IMR-90 (cell line): Measurements from ENCODE around the gene PABPC1L. TPM values are rescaled to one million over a fixed set of nuclear protein-coding genes. Genes with fewer than 3 reads are reported as not detected.

Experiments
- ATAC-seq: fragments of 200-7000 bp; cut with Tn5 transposase; 2 replicates; pipeline ENCODE4 v1.9.1; 2020; ENCODE audit warnings: low read depth, mild to moderate bottlenecking, moderate library complexity
- BruUV-seq: library from RNA; stranded (reverse); fragments of 400-500 nt; replicated peaks from 2 replicates; lab custom pipeline; 2021; lab: Mats Ljungman, UMichigan
- CTCF ChIA-PET: fragments of 300-600 bp; formaldehyde crosslinking; extraction: SDS; loops from one replicate; lab custom pipeline; 2021; ENCODE audit warnings: antibody characterized with exemption; lab: Yijun Ruan, JAX
- POLR2A ChIA-PET: fragments of 300-600 bp; sonication (Branson Sonifier 250); formaldehyde crosslinking; loops from one replicate; lab custom pipeline; 2022; ENCODE audit warnings: antibody characterized with exemption; ENCODE audit not compliant: unreplicated experiment; lab: Charles Lee
- DNase-seq: peaks from one replicate; pipeline ENCODE4 v3.0.0; 2013
- H2AFZ ChIP-seq: replicated peaks from 2 replicates; pipeline ENCODE3; 2013; ENCODE audit warnings: low read length, mild to moderate bottlenecking; ENCODE audit not compliant: poor library complexity
- H2AK5ac ChIP-seq: 2 replicates; pipeline ENCODE4 v1.6.1; 2013; ENCODE audit warnings: low read depth, low read length, inconsistent platforms
- H2AK9ac ChIP-seq: replicated peaks from 2 replicates; pipeline ENCODE3; 2013; ENCODE audit warnings: mild to moderate bottlenecking, low read depth, low read length, moderate library complexity; ENCODE audit not compliant: poor library complexity
- H2BK120ac ChIP-seq: 2 replicates; pipeline ENCODE4 v1.6.1; 2013; ENCODE audit warnings: low read depth, low read length, inconsistent platforms
- H2BK15ac ChIP-seq: 3 replicates; pipeline ENCODE4 v1.6.1; 2013; ENCODE audit warnings: low read depth, low read length, inconsistent platforms
- H2BK20ac ChIP-seq: 2 replicates; pipeline ENCODE4 v1.6.1; 2013; ENCODE audit warnings: low read depth, mild to moderate bottlenecking, inconsistent platforms, low read length, moderate library complexity
- H2BK5ac ChIP-seq: 2 replicates; pipeline ENCODE4 v1.6.1; 2013; ENCODE audit warnings: mild to moderate bottlenecking, low read depth, low read length, inconsistent platforms; ENCODE audit not compliant: poor library complexity, severe bottlenecking
- H3K14ac ChIP-seq: replicated peaks from 2 replicates; pipeline ENCODE4 v1.6.1; 2013; ENCODE audit warnings: low read depth, low read length, inconsistent platforms
- H3K18ac ChIP-seq: 2 replicates; pipeline ENCODE4 v1.6.1; 2013; ENCODE audit warnings: low read depth, low read length, control low read depth
- H3K23ac ChIP-seq: 2 replicates; pipeline ENCODE4 v1.6.1; 2013; ENCODE audit warnings: low read depth, low read length, inconsistent platforms
- H3K27ac ChIP-seq: 2 replicates; pipeline ENCODE4 v1.5.1; 2013; ENCODE audit warnings: mild to moderate bottlenecking, control low read depth, low read length; ENCODE audit not compliant: insufficient read depth
- H3K27me3 ChIP-seq: 2 replicates; pipeline ENCODE4 v1.6.1; 2013; ENCODE audit warnings: low read length; ENCODE audit not compliant: control insufficient read depth, insufficient read depth
- H3K36me3 ChIP-seq: 2 replicates; pipeline ENCODE4 v1.6.1; 2013; ENCODE audit warnings: low read length, mixed read lengths; ENCODE audit not compliant: control insufficient read depth, insufficient read depth
- H3K4ac ChIP-seq: 2 replicates; pipeline ENCODE4 v1.6.1; 2013; ENCODE audit warnings: low read depth, low read length, inconsistent platforms
- H3K4me1 ChIP-seq: 2 replicates; pipeline ENCODE4 v1.6.1; 2013; ENCODE audit warnings: low read length, mixed read lengths; ENCODE audit not compliant: control insufficient read depth, insufficient read depth
- H3K4me2 ChIP-seq: 2 replicates; pipeline ENCODE4 v1.6.1; 2013; ENCODE audit warnings: low read depth, mild to moderate bottlenecking, control low read depth, low read length, moderate library complexity
- H3K4me3 ChIP-seq: 2 replicates; pipeline ENCODE4 v1.5.1; 2013; ENCODE audit warnings: low read depth, mild to moderate bottlenecking, control low read depth, low read length, moderate library complexity; ENCODE audit not compliant: insufficient read depth
- H3K56ac ChIP-seq: 2 replicates; pipeline ENCODE4 v1.6.1; 2013; ENCODE audit warnings: low read length, inconsistent platforms; ENCODE audit not compliant: insufficient read depth; ENCODE audit errors: extremely low read depth
- H3K79me1 ChIP-seq, 2 experiments: 2 replicates each; pipeline ENCODE4 v1.6.1; 2013; ENCODE audit warnings: low read length in 2 of 2, inconsistent platforms in 1 of 2, low read depth in 1 of 2
- H3K9ac ChIP-seq: 2 replicates; pipeline ENCODE4 v1.6.1; 2013; ENCODE audit warnings: low read depth, low read length, control low read depth
- H3K9me1 ChIP-seq: 2 replicates; pipeline ENCODE4 v1.6.1; 2013; ENCODE audit warnings: low read length, inconsistent platforms; ENCODE audit not compliant: insufficient read depth
- H3K9me3 ChIP-seq: 2 replicates; pipeline ENCODE4 v1.6.1; 2013; ENCODE audit warnings: low read length; ENCODE audit not compliant: control insufficient read depth, insufficient read depth
- H4K20me1 ChIP-seq: 2 replicates; pipeline ENCODE4 v1.6.1; 2013; ENCODE audit warnings: low read length, inconsistent platforms; ENCODE audit not compliant: insufficient read depth
- H4K5ac ChIP-seq: 2 replicates; pipeline ENCODE4 v1.6.1; 2013; ENCODE audit warnings: mild to moderate bottlenecking, low read depth, low read length, control low read depth
- H4K8ac ChIP-seq, 2 experiments: 2 replicates each; pipeline ENCODE4 v1.6.1; 2013; ENCODE audit warnings: low read depth in 2 of 2, low read length in 2 of 2, control low read depth in 1 of 2, inconsistent platforms in 1 of 2
- H4K91ac ChIP-seq: 2 replicates; pipeline ENCODE4 v1.6.1; 2013; ENCODE audit warnings: low read depth, low read length, inconsistent platforms; ENCODE audit not compliant: insufficient read depth
- BHLHE40 ChIP-seq: fragments of 150-350 bp; IDR thresholded peaks from 2 replicates; pipeline ENCODE4 v1.6.1; 2016; ENCODE audit warnings: mild to moderate bottlenecking, low read depth, low read length
- CHD1 ChIP-seq: IDR thresholded peaks from 2 replicates; pipeline ENCODE4 v1.6.1; 2012; ENCODE audit warnings: low read depth, low read length, improper control_type of control experiment
- CTCF ChIP-seq: conservative IDR thresholded peaks from 2 replicates; pipeline ENCODE4 v1.5.1; 2012; ENCODE audit warnings: mild to moderate bottlenecking, low read depth, low read length, improper control_type of control experiment
- MAZ ChIP-seq: IDR thresholded peaks from 2 replicates; pipeline ENCODE4 v1.6.1; 2012; ENCODE audit warnings: low read depth, mild to moderate bottlenecking, low read length, improper control_type of control experiment, moderate library complexity, borderline replicate concordance
- NFE2L2 ChIP-seq: fragments of 150-350 bp; IDR thresholded peaks from 2 replicates; pipeline ENCODE4 v1.6.1; 2016; ENCODE audit warnings: low read depth, mild to moderate bottlenecking, low read length
- RFX5 ChIP-seq: IDR thresholded peaks from 2 replicates; pipeline ENCODE4 v1.8.0; 2012; ENCODE audit warnings: low read depth, mild to moderate bottlenecking, low read length, moderate library complexity
- SMC3 ChIP-seq: fragments of 150-350 bp; IDR thresholded peaks from 2 replicates; pipeline ENCODE4 v1.6.1; 2016; ENCODE audit warnings: low read depth, mild to moderate bottlenecking, antibody characterized with exemption, low read length, moderate library complexity
- WGBS, 2 experiments: methylation state at CpG; one replicate each; pipeline versions ENCODE4 v1.1.5 to v1.1.7; 2013; ENCODE audit warnings: missing lambda C conversion rate in 2 of 2; ENCODE audit not compliant: insufficient read length in 1 of 2; ENCODE audit errors: extremely low coverage in 2 of 2; 5-methylcytosine and 5-hydroxymethylcytosine counted together
- dilution Hi-C: fragments of 300-500 bp; cut with HindIII; formaldehyde crosslinking; loops from one replicate; pipeline ENCODE4 v1.14.3; 2018; ENCODE audit warnings: low sequenced_read_pairs; ENCODE audit not compliant: unreplicated experiment
- in situ Hi-C: fragments of 300-500 bp; cut with MboI; formaldehyde crosslinking; loops from 3 replicates; pipeline ENCODE4 v1.14.3; 2019; ENCODE audit warnings: low sequenced_read_pairs, inconsistent platforms, mixed read lengths
- intact Hi-C: fragments of 100-400 bp; cut with micrococcal nuclease; formaldehyde crosslinking; loops from 2 replicates; pipeline ENCODE4 v1.10.0; 2022
- polyA plus RNA-seq, 3 experiments: library from polyadenylated mRNA; depleted of rRNA; stranded (reverse); fragments of >200 nt; gene quantifications; 2 replicates each; pipeline ENCODE4 v1.2.3, GENCODE V29; 2012; ENCODE audit warnings: low replicate concordance in 1 of 3
- total RNA-seq: library from RNA; depleted of rRNA; stranded (reverse); fragments of >200 nt; gene quantifications from 2 replicates; pipeline ENCODE4 v1.2.3, GENCODE V29; 2012
- TF ChIP-seq, protein P1 (sequence below): fragments of 150-350 bp; IDR thresholded peaks from 2 replicates; pipeline ENCODE4 v1.6.1; 2017; ENCODE audit warnings: mild to moderate bottlenecking, antibody characterized with exemption, low read length, low read depth
- TF ChIP-seq, protein P2 (sequence below): fragments of 150-350 bp; IDR thresholded peaks from 2 replicates; pipeline ENCODE4 v1.6.1; 2016; ENCODE audit warnings: low read depth, mild to moderate bottlenecking, low read length, moderate library complexity, borderline replicate concordance

Gene PABPC1L
- total and polyA plus RNA-seq, 2 of the 4 experiments (the other 2 are of a cell fraction), result 6.1 to 82.4 TPM

DNA sequence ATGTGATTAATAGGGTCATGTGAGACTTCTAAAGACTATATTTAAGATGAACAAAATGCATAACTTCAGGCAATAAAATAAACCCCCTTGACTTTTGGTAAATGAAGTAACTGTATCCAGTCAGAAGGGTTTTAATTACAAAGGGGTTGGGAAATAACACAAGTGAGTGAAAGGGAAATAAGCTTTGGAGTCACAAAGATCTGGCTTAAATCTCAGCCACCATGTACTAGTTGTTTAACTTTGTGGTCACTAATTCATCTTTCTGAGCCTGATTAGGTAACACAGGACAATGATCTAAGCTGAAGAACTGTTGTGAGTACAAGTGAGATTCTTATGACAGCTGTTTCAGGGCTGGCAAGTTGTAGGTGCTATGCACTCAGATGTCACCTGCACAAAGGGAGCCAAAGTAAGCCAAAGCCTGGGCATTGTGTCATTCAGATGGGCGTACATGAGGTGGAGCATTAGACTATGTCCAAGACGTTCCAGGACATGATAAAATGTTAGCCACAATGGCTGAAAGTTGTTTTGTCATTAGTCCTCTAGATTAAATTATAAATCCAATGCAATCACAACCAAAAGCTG is 36.5 kb downstream of the PABPC1L start:
- intact Hi-C loops (no loop called here), dilution Hi-C loops (no loop called here), in situ Hi-C loops (no loop called here)
- ATAC-seq, result peak; percentile 24
- WGBS, 2 experiments, result no CpG with 5 or more reads among the region's 2 CpGs
- Histone ChIP-seq H3K4me2 (no peak overlapping the region), H2AFZ (no peak overlapping the region), H2BK120ac (no peak overlapping the region), H3K9ac (no peak overlapping the region), H4K20me1 (no peaks in the 10 kb centered on the region), H3K23ac (no peak overlapping the region), H3K4me1 (peaks cover 2% of the 10 kb centered on the region; the same call in 1 of the 2 replicates), H3K9me3 (no peaks in the 10 kb centered on the region), H2AK9ac (no peak overlapping the region), H2BK5ac (no peak overlapping the region), H3K56ac (no peak overlapping the region), H3K79me1 (peaks cover 0 to 8% of the 10 kb centered on the region in 2 experiments; a peak in 2 of 4 replicates), H3K4ac (no peak overlapping the region), H3K27me3 (no peaks in the 10 kb centered on the region), H3K36me3 (peaks cover 51% of the 10 kb centered on the region), H4K91ac (no peak overlapping the region), H3K9me1 (peaks cover under 1% of the 10 kb centered on the region; the same call in 1 of the 2 replicates), H3K4me3 (no peak overlapping the region), H3K18ac (no peak overlapping the region), H4K8ac (no peak overlapping the region), H2BK15ac (no peak overlapping the region), H3K14ac (no peak overlapping the region), H2AK5ac (no peak overlapping the region), H3K27ac (no peak overlapping the region), H2BK20ac (no peak overlapping the region), H4K5ac (no peak overlapping the region)
- TF ChIP-seq MAZ (no peak), CHD1 (no peak), RFX5 (no peak), NFE2L2 (no peak), SMC3 (no peak), BHLHE40 (no peak), CTCF (no peak)
- TF ChIP-seq, protein P1, sequence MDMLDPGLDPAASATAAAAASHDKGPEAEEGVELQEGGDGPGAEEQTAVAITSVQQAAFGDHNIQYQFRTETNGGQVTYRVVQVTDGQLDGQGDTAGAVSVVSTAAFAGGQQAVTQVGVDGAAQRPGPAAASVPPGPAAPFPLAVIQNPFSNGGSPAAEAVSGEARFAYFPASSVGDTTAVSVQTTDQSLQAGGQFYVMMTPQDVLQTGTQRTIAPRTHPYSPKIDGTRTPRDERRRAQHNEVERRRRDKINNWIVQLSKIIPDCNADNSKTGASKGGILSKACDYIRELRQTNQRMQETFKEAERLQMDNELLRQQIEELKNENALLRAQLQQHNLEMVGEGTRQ, result no peak
- TF ChIP-seq, protein P2, sequence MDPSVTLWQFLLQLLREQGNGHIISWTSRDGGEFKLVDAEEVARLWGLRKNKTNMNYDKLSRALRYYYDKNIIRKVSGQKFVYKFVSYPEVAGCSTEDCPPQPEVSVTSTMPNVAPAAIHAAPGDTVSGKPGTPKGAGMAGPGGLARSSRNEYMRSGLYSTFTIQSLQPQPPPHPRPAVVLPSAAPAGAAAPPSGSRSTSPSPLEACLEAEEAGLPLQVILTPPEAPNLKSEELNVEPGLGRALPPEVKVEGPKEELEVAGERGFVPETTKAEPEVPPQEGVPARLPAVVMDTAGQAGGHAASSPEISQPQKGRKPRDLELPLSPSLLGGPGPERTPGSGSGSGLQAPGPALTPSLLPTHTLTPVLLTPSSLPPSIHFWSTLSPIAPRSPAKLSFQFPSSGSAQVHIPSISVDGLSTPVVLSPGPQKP, result no peak
- no TSS peak for BruUV-seq
- POLR2A ChIA-PET, result no interaction called here
- DNase-seq, result peak; percentile 26
- CTCF ChIA-PET, result interaction anchor here (1.0 kb wide), 1 partner anchor 13 kb away, joined by 6 read pairs; no protein-coding TSS in a partner anchor
